Muscle layer of colon (tissue), 2 donors: ENCODE results near the gene CD200R1L.

Source experiments
- H3K27ac ChIP-seq: one replicate; pipeline ENCODE4 v1.7.0; 2013; ENCODE audit warnings: low read depth, mild to moderate bottlenecking, low read length, moderate library complexity
- H3K27me3 ChIP-seq, 2 donors: one replicate each; pipeline ENCODE4 v1.7.0; 2013; ENCODE audit warnings: low read length in 2 of 2, mild to moderate bottlenecking in 2 of 2; ENCODE audit not compliant: insufficient read depth in 2 of 2, control insufficient read depth in 1 of 2
- H3K36me3 ChIP-seq: one replicate; pipeline ENCODE4 v1.7.0; 2013; ENCODE audit warnings: mild to moderate bottlenecking, low read length; ENCODE audit not compliant: insufficient read depth
- H3K4me1 ChIP-seq: one replicate; pipeline ENCODE4 v1.7.0; 2013; ENCODE audit warnings: mild to moderate bottlenecking, low read length; ENCODE audit not compliant: insufficient read depth
- H3K4me3 ChIP-seq, 2 donors: one replicate each; pipeline ENCODE4 v1.7.0; 2013; ENCODE audit warnings: low read length in 2 of 2, low read depth in 1 of 2, mild to moderate bottlenecking in 1 of 2, moderate library complexity in 1 of 2
- H3K9ac ChIP-seq: one replicate; pipeline ENCODE4 v1.7.0; 2013; ENCODE audit warnings: low read length
- H3K9me3 ChIP-seq: one replicate; pipeline ENCODE4 v1.7.0; 2013; ENCODE audit warnings: mild to moderate bottlenecking, low read length
- donor health status: abdominal sarcoma.
- donor health status: Adenocarcinoma of cecum.

CD200R1L gene

GRCh38 chr3:112786881-112787579 lies 59.6 kb downstream of the CD200R1L start:
- H3K27me3 ChIP-seq, result no peaks in the 10 kb centered on the region
- no peaks in the 10 kb centered on the region for H3K4me1 ChIP-seq
- H3K9me3 ChIP-seq, result no peaks in the 10 kb centered on the region
- H3K4me3 ChIP-seq, result no peak overlapping the region
- no peaks in the 10 kb centered on the region for H3K36me3 ChIP-seq
- no peak overlapping the region for H3K27ac ChIP-seq
- no peak overlapping the region for H3K9ac ChIP-seq

- Histone ChIP-seq H3K9me3 (no peaks in the 10 kb centered on the region), H3K4me1 (peaks cover 1% of the 10 kb centered on the region), H3K4me3 (no peak overlapping the region), H3K27me3 (no peaks in the 10 kb centered on the region), H3K36me3 (no peaks in the 10 kb centered on the region), H3K27ac (no peak overlapping the region), H3K9ac (no peak overlapping the region)
Measured at GRCh38 chr3:112786002-112786590, 60.6 kb downstream of the CD200R1L start.

DNA sequence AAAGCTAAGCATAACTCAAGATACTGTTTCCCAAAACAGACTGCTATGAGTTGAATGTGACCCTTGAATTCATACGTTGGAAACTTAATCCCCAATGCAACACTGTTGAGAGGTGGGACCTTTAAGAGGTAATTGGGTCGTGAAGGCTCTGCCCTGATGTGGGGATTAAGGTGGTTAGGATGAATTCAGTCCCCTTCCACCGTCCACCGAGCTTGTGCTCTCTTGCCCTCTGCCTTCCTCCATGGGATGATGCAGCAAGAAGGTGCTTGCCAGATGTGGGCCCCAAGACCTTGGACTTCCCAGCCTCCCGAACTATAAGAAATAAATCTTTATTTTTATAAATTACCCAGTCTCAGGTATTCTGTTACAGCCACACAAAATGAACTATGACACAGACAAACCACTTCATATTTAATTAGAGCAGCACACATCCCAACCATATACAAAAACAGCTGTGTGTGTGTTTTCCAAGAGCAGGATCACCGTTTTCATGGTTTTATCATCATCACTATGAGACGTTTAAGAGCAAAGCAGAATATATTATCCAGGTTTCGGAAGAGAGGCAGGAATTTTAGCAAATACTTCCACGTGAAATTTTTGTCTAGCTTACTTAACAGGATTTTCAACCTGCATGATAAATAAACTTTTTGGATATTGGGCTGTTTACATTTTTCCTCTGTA lies 61.2 kb downstream of the CD200R1L start:
- H3K27ac ChIP-seq, result no peak overlapping the region
- H3K36me3 ChIP-seq, result no peaks in the 10 kb centered on the region
- H3K4me3 ChIP-seq, result no peak overlapping the region
- H3K9me3 ChIP-seq, result no peaks in the 10 kb centered on the region
- H3K9ac ChIP-seq, result no peak overlapping the region
- peaks cover 8% of the 10 kb centered on the region for H3K4me1 ChIP-seq
- no peaks in the 10 kb centered on the region for H3K27me3 ChIP-seq

DNA sequence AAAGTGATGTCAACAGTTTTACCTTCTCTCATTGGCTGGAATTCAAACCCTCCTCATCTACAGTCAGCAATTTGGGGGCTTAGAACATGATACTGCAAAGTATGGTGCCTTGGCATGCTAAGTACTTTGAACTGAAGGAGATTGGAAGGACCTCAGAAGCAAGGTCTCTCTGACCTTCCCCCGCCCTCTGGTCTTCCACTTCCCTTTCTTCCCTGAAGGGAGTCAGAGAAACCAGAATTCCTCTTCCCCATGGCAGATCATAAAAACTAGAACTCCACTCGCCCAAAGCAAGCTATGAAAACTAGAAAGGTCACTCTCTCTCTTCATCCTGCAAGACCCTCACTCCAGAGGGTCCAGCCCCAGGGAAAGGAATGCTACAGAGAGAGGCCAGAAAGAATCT lies 64.2 kb downstream of the CD200R1L start:
- Histone ChIP-seq H3K27ac (no peak overlapping the region), H3K9me3 (no peaks in the 10 kb centered on the region), H3K36me3 (no peaks in the 10 kb centered on the region), H3K4me3 (no peak overlapping the region), H3K9ac (no peak overlapping the region), H3K27me3 (no peaks in the 10 kb centered on the region), H3K4me1 (peaks cover 21% of the 10 kb centered on the region)

- no peaks in the 10 kb centered on the region for H3K27me3 ChIP-seq
- peaks cover 21% of the 10 kb centered on the region for H3K4me1 ChIP-seq
- H3K9me3 ChIP-seq, result no peaks in the 10 kb centered on the region
- no peak overlapping the region for H3K9ac ChIP-seq
- no peak overlapping the region for H3K27ac ChIP-seq
- H3K36me3 ChIP-seq, result no peaks in the 10 kb centered on the region
- H3K4me3 ChIP-seq, result no peak overlapping the region
Measured at GRCh38 chr3:112781599-112781998, 65.1 kb downstream of the CD200R1L start.

DNA sequence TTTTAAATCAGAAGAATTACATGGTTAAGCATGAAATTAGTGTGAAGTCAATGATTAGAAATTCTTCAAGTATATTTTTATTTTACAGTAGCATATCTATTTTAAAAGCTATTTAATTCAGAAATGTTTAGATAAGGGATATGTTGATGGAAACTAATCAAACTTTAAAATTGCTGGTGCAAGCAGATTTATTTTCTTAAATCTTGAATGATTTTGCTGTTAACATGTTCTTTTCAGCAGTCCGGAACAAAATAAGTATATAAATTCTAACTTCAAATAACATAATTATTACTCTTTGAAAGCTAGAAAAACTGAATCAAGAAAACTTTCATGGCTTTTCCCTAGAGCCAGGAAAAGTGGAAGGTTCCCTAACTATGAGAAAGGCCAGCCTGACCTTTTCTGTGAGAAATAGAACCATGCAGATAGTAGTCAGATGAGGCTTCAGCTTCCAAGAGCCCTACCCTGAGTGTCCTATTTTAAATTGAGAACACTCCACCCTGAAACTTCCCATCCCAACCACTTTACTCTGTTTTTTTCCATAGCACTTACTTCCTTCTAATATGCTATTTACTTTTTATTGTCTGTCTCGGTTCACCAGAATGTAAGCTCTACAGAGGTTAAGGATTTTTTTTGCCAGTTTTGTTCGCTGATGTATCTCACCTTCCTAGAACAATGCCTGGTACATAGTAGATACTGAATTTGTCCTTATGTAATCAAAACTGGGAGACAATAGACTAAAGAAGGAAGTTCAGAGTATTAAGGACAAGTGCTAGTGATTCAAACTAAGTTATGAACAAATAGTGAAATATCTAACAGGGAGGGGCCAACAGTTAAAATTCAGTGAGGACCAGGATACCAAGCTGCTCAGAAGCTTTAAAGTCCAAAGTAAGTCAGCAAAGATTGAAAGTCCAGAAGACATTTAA lies 66.8 kb downstream of the CD200R1L start:
- Histone ChIP-seq H3K4me3 (no peak overlapping the region), H3K36me3 (no peaks in the 10 kb centered on the region), H3K9ac (no peak overlapping the region), H3K27me3 (no peaks in the 10 kb centered on the region), H3K4me1 (peaks cover 28% of the 10 kb centered on the region), H3K27ac (no peak overlapping the region), H3K9me3 (no peaks in the 10 kb centered on the region)

- Histone ChIP-seq H3K4me3 (no peak overlapping the region), H3K4me1 (peaks cover 31% of the 10 kb centered on the region), H3K27me3 (no peaks in the 10 kb centered on the region), H3K9me3 (no peaks in the 10 kb centered on the region), H3K27ac (no peak overlapping the region), H3K36me3 (no peaks in the 10 kb centered on the region), H3K9ac (no peak overlapping the region)
Measured at GRCh38 chr3:112779011-112779410, 67.7 kb downstream of the CD200R1L start.

GRCh38 chr3:112778353-112778948 lies 68.2 kb downstream of the CD200R1L start:
- H3K9me3 ChIP-seq, result no peaks in the 10 kb centered on the region
- H3K4me1 ChIP-seq, result peaks cover 31% of the 10 kb centered on the region
- no peak overlapping the region for H3K4me3 ChIP-seq
- H3K36me3 ChIP-seq, result no peaks in the 10 kb centered on the region
- no peak overlapping the region for H3K27ac ChIP-seq
- H3K9ac ChIP-seq, result no peak overlapping the region
- H3K27me3 ChIP-seq, result no peaks in the 10 kb centered on the region

GRCh38 chr3:112777811-112778210 lies 68.9 kb downstream of the CD200R1L start:
- peaks cover 33% of the 10 kb centered on the region for H3K4me1 ChIP-seq
- H3K27ac ChIP-seq, result no peak overlapping the region
- no peaks in the 10 kb centered on the region for H3K9me3 ChIP-seq
- no peak overlapping the region for H3K9ac ChIP-seq
- no peaks in the 10 kb centered on the region for H3K36me3 ChIP-seq
- H3K4me3 ChIP-seq, result no peak overlapping the region
- H3K27me3 ChIP-seq, result no peaks in the 10 kb centered on the region

GRCh38 chr3:112776836-112777235 lies 69.8 kb downstream of the CD200R1L start:
- Histone ChIP-seq H3K9ac (no peak overlapping the region), H3K4me1 (peaks cover 40% of the 10 kb centered on the region), H3K9me3 (no peaks in the 10 kb centered on the region), H3K36me3 (no peaks in the 10 kb centered on the region), H3K27ac (no peak overlapping the region), H3K27me3 (no peaks in the 10 kb centered on the region), H3K4me3 (no peak overlapping the region)

- no peaks in the 10 kb centered on the region for H3K27me3 ChIP-seq
- H3K36me3 ChIP-seq, result no peaks in the 10 kb centered on the region
- H3K27ac ChIP-seq, result no peak overlapping the region
- H3K9ac ChIP-seq, result no peak overlapping the region
- H3K9me3 ChIP-seq, result no peaks in the 10 kb centered on the region
- H3K4me1 ChIP-seq, result peaks cover 38% of the 10 kb centered on the region
- H3K4me3 ChIP-seq, result no peak overlapping the region
Measured at GRCh38 chr3:112776000-112776399, 70.7 kb downstream of the CD200R1L start.
